Stimulated activated CD4-positive, alpha-beta T cell treated with anti-CD3 and anti-CD28 coated beads, Interleukin-1b, Interleukin-23, amount 100 ng/mL, for 48 hours (primary cell): Measurements from ENCODE around the gene GAB4.
"Not testable (repeated sequence)": the region's sequence is repeated elsewhere in the genome, so short reads cannot be mapped to it uniquely, and the experiment has no call there.

Experiments
- DNase-seq: peaks from one replicate; pipeline ENCODE4 v3.0.0-alpha.2; 2020

Gene GAB4

GRCh38 chr22:16956290-16956689 is 51.7 kb downstream of the GAB4 start:
- no peak for DNase-seq

GRCh38 chr22:16955678-16956210 is 52.3 kb downstream of the GAB4 start:
- no peak for DNase-seq

- DNase-seq, result no peak
These were observed 52.9 kb downstream of the GAB4 start for GRCh38 chr22:16955081-16955480.

- DNase-seq, result no peak
These were observed 54.0 kb downstream of the GAB4 start for GRCh38 chr22:16954060-16954403.

- DNase-seq, result no peak
These were observed 54.6 kb downstream of the GAB4 start for GRCh38 chr22:16953206-16954059.

GRCh38 chr22:16949561-16949960 is 58.5 kb downstream of the GAB4 start:
- DNase-seq, result peak; percentile 52

- no peak for DNase-seq
These were observed 70.2 kb downstream of the GAB4 start for GRCh38 chr22:16937811-16938210.

- DNase-seq, result not testable (repeated sequence)
These were observed 70.8 kb downstream of the GAB4 start for GRCh38 chr22:16937209-16937608.

GRCh38 chr22:16936625-16937024 is 71.4 kb downstream of the GAB4 start:
- DNase-seq, result no peak

- no peak for DNase-seq
These were observed 72.8 kb downstream of the GAB4 start for GRCh38 chr22:16935209-16935608.

- DNase-seq, result no peak
These were observed 74.4 kb downstream of the GAB4 start for GRCh38 chr22:16933291-16934282.

- DNase-seq, result no peak
These were observed 75.4 kb downstream of the GAB4 start for GRCh38 chr22:16932577-16932976.

- DNase-seq, result no peak
These were observed 82.5 kb downstream of the GAB4 start for GRCh38 chr22:16925407-16925966.

- no peak for DNase-seq
These were observed 85.3 kb downstream of the GAB4 start for GRCh38 chr22:16922706-16923105.

- DNase-seq, result no peak
These were observed 85.9 kb downstream of the GAB4 start for GRCh38 chr22:16922076-16922475.

GRCh38 chr22:16917144-16918003 is 90.6 kb downstream of the GAB4 start:
- peak; percentile 50 for DNase-seq

GRCh38 chr22:16915701-16916100 is 92.3 kb downstream of the GAB4 start:
- DNase-seq, result peak; percentile 27

- DNase-seq, result not testable (repeated sequence)
These were observed 93.1 kb downstream of the GAB4 start for GRCh38 chr22:16914911-16915310.

- DNase-seq, result no peak
These were observed 94.0 kb downstream of the GAB4 start for GRCh38 chr22:16914006-16914405.

- no peak for DNase-seq
These were observed 95.7 kb downstream of the GAB4 start for GRCh38 chr22:16912281-16912680.
